Left lung (tissue), 10 donors: ENCODE measurements around the gene PLD2. TPM values are rescaled to one million over a fixed set of nuclear protein-coding genes. Genes with fewer than 3 reads are reported as not detected.
A peak's percentile ranks its signal among the peaks of the same experiment; 100 is the strongest.

Source experiments
- ATAC-seq: fragments of 200-7000 bp; cut with Tn5 transposase; one replicate; pipeline ENCODE4 v1.9.1; 2020; ENCODE audit warnings: moderate library complexity
- DNase-seq, 4 donors: peaks; one replicate each; pipeline ENCODE4 v3.0.0-alpha.2; 2013 to 2020
- H3K27ac ChIP-seq, 2 donors: fragments of 200-600 bp; sonication (generic) in 1 of 2; one replicate each; pipeline versions ENCODE4 v1.5.0 to v1.8.0; 2020 to 2021
- H3K27me3 ChIP-seq, 2 donors: fragments of 200-600 bp; sonication (generic) in 1 of 2; one replicate each; pipeline versions ENCODE4 v1.5.0 to v1.8.0; 2020 to 2021
- H3K36me3 ChIP-seq, 2 donors: fragments of 200-600 bp; sonication (generic) in 1 of 2; one replicate each; pipeline versions ENCODE4 v1.5.0 to v1.8.0; 2020 to 2021
- H3K4me1 ChIP-seq, 2 donors: fragments of 200-600 bp; one replicate each; pipeline ENCODE4 v1.8.0; 2021
- H3K4me3 ChIP-seq, 2 donors: fragments of 200-600 bp; sonication (generic) in 1 of 2; one replicate each; pipeline versions ENCODE4 v1.5.0 to v1.8.0; 2020 to 2021; ENCODE audit warnings: mild to moderate bottlenecking in 1 of 2
- H3K9me3 ChIP-seq, 2 donors: fragments of 200-600 bp; sonication (generic) in 1 of 2; one replicate each; pipeline versions ENCODE4 v1.5.0 to v1.8.0; 2020 to 2021
- CTCF ChIP-seq, 2 donors: fragments of 200-600 bp; sonication (generic) in 1 of 2; IDR thresholded peaks; one replicate each; pipeline versions ENCODE4 v1.5.0 to v1.8.0; 2021; ENCODE audit warnings: antibody characterized with exemption in 2 of 2
- intact Hi-C, 2 donors: fragments of 100-400 bp; cut with DNase I; formaldehyde crosslinking; loops; one replicate each; pipeline versions ENCODE4 v1.11.2 to v1.14.2; 2022
- polyA plus RNA-seq, 6 donors: library from polyadenylated mRNA; unstranded; fragments of 120-200 nt; gene quantifications; one replicate each; pipeline ENCODE4 v1.2.1, GENCODE V29; 2013; ENCODE audit not compliant: insufficient read length in 6 of 6
- total RNA-seq, 2 donors: library from RNA; stranded (reverse); fragmentation: NEBNext Ultra II Directional; extraction: Animal tissue kit (Norgen Biotek cat#: 25700); gene quantifications; one replicate each; pipeline ENCODE4 v1.2.1, GENCODE V29; 2021
- donor health status: DM: no; HTN: yes; CAD: no.
- donor health status: DM: no; HTN: no; CAD: no.

The PLD2 gene
- total and polyA plus RNA-seq, 8 donors: 30.0 to 70.0 (median 59.0) TPM

GRCh38 chr17:4808378-4808767, 1.4 kb downstream of the PLD2 start:
- DNase-seq: no peak
- H3K9me3 ChIP-seq: no peaks in the 10 kb centered on the region
- H3K36me3 ChIP-seq: peaks cover 0 to 6% of the 10 kb centered on the region in 2 donors
- peaks cover 10 to 24% of the 10 kb centered on the region in 2 donors for H3K4me1 ChIP-seq
- peaks cover 0 to 31% of the 10 kb centered on the region in 2 donors for H3K27me3 ChIP-seq
- H3K4me3 ChIP-seq: no peak overlapping the region
- peak; percentile 2 for ATAC-seq
- no peak overlapping the region for H3K27ac ChIP-seq
- intact Hi-C loops: no loop called here
- TF ChIP-seq CTCF (IDR thresholded peaks at IDR 0.05): no peak

GRCh38 chr17:4810696-4811290, 3.8 kb downstream of the PLD2 start:
- Histone ChIP-seq H3K9me3 (no peaks in the 10 kb centered on the region), H3K4me3 (no peak overlapping the region), H3K27me3 (peaks cover 0 to 21% of the 10 kb centered on the region in 2 donors), H3K36me3 (peaks cover 0 to 21% of the 10 kb centered on the region in 2 donors), H3K27ac (no peak overlapping the region), H3K4me1 (peaks cover 10 to 23% of the 10 kb centered on the region in 2 donors)
- intact Hi-C loops: no loop called here
- ATAC-seq: no peak
- DNase-seq: no peak
- no peak for TF ChIP-seq CTCF (IDR thresholded peaks at IDR 0.05)

GRCh38 chr17:4811471-4811870, 4.5 kb downstream of the PLD2 start:
- DNase-seq: no peak
- Histone ChIP-seq H3K4me1 (peaks cover 10 to 17% of the 10 kb centered on the region in 2 donors), H3K27me3 (peaks cover 0 to 15% of the 10 kb centered on the region in 2 donors), H3K9me3 (no peaks in the 10 kb centered on the region), H3K27ac (no peak overlapping the region), H3K4me3 (no peak overlapping the region), H3K36me3 (peaks cover 0 to 28% of the 10 kb centered on the region in 2 donors)
- intact Hi-C loops: no loop called here
- TF ChIP-seq CTCF (IDR thresholded peaks at IDR 0.05): no peak
- ATAC-seq: no peak

- ATAC-seq (no peak), DNase-seq (no peak)
- Histone ChIP-seq H3K4me3 (no peak overlapping the region), H3K27ac (no peak overlapping the region), H3K9me3 (no peaks in the 10 kb centered on the region), H3K4me1 (peaks cover 8 to 13% of the 10 kb centered on the region in 2 donors), H3K36me3 (peaks cover 0 to 40% of the 10 kb centered on the region in 2 donors), H3K27me3 (peaks cover 0 to 8% of the 10 kb centered on the region in 2 donors)
- intact Hi-C loops: no loop called here
- TF ChIP-seq CTCF (IDR thresholded peaks at IDR 0.05): no peak
Observed at GRCh38 chr17:4812690-4813089, 5.7 kb downstream of the PLD2 start.

- H3K36me3 ChIP-seq: peaks cover 0 to 57% of the 10 kb centered on the region in 2 donors
- H3K27ac ChIP-seq: no peak overlapping the region
- H3K27me3 ChIP-seq: no peaks in the 10 kb centered on the region
- H3K4me3 ChIP-seq: no peak overlapping the region
- ATAC-seq (no peak), DNase-seq (no peak)
- no peaks in the 10 kb centered on the region for H3K9me3 ChIP-seq
- H3K4me1 ChIP-seq: no peaks in the 10 kb centered on the region
- intact Hi-C loops: no loop called here
- TF ChIP-seq CTCF (IDR thresholded peaks at IDR 0.05): no peak
Observed at GRCh38 chr17:4815043-4815675, 8.2 kb downstream of the PLD2 start.
